Liver (tissue), 9 donors: ENCODE results near the gene DLK2. TPM values are rescaled to one million over a fixed set of nuclear protein-coding genes. Genes with fewer than 3 reads are reported as not detected.

ENCODE experiments used
- DNase-seq: peaks from one replicate; pipeline ENCODE4 v3.0.0-alpha.2; 2017; ENCODE audit warnings: low spot score
- H3K27ac ChIP-seq, 2 donors: one replicate each; pipeline ENCODE4 v1.7.0; 2013; ENCODE audit warnings: inconsistent platforms in 2 of 2, low read length in 2 of 2, control low read depth in 1 of 2, low read depth in 1 of 2, mild to moderate bottlenecking in 1 of 2
- H3K27me3 ChIP-seq, 4 donors: one replicate each; pipeline versions ENCODE4 v1.6.1 to v1.7.0; 2013; ENCODE audit warnings: low read length in 3 of 4, inconsistent platforms in 1 of 4, mild to moderate bottlenecking in 1 of 4, moderate library complexity in 1 of 4; ENCODE audit not compliant: control insufficient read depth in 4 of 4, insufficient read depth in 4 of 4
- H3K36me3 ChIP-seq, 4 donors: one replicate each; pipeline versions ENCODE4 v1.6.1 to v1.7.0; 2013; ENCODE audit warnings: low read length in 3 of 4, mild to moderate bottlenecking in 3 of 4, low read depth in 1 of 4, moderate library complexity in 1 of 4; ENCODE audit not compliant: control insufficient read depth in 4 of 4, insufficient read depth in 3 of 4
- H3K4me1 ChIP-seq, 4 donors: one replicate each; pipeline versions ENCODE4 v1.6.1 to v1.7.0; 2013; ENCODE audit warnings: low read length in 3 of 4, mild to moderate bottlenecking in 3 of 4, moderate library complexity in 1 of 4; ENCODE audit not compliant: control insufficient read depth in 4 of 4, insufficient read depth in 4 of 4
- H3K4me3 ChIP-seq, 3 donors: one replicate each; pipeline versions ENCODE4 v1.6.1 to v1.7.0; 2013; ENCODE audit warnings: low read length in 3 of 3, control low read depth in 1 of 3, low read depth in 1 of 3, mild to moderate bottlenecking in 1 of 3
- H3K9ac ChIP-seq, 2 donors: one replicate each; pipeline ENCODE4 v1.7.0; 2013; ENCODE audit warnings: low read length in 2 of 2, mild to moderate bottlenecking in 2 of 2, moderate library complexity in 2 of 2, control low read depth in 1 of 2, low read depth in 1 of 2
- H3K9me3 ChIP-seq, 4 donors: one replicate each; pipeline versions ENCODE4 v1.6.1 to v1.7.0; 2013; ENCODE audit warnings: low read length in 3 of 4; ENCODE audit not compliant: control insufficient read depth in 4 of 4
- ATF3 ChIP-seq: IDR thresholded peaks from 2 replicates; pipeline ENCODE4 v1.6.1; 2016; ENCODE audit warnings: antibody characterized with exemption
- EGR1 ChIP-seq, 2 donors: IDR thresholded peaks; 2 replicates each; pipeline ENCODE4 v1.6.1; 2016 to 2018; ENCODE audit warnings: antibody characterized with exemption in 2 of 2, low read depth in 2 of 2
- FOXA1 ChIP-seq: IDR thresholded peaks from 2 replicates; pipeline ENCODE4 v1.6.1; 2016; ENCODE audit warnings: antibody characterized with exemption
- FOXA2 ChIP-seq: IDR thresholded peaks from 2 replicates; pipeline ENCODE4 v1.6.1; 2016; ENCODE audit warnings: antibody characterized with exemption
- GABPA ChIP-seq, 2 donors: IDR thresholded peaks in 1 of 2; conservative IDR thresholded peaks in 1 of 2; 2 replicates each; pipeline ENCODE4 v1.6.1; 2016; ENCODE audit warnings: antibody characterized with exemption in 2 of 2, mild to moderate bottlenecking in 1 of 2, moderate library complexity in 1 of 2
- HNF4A ChIP-seq, 2 donors: conservative IDR thresholded peaks; 2 replicates each; pipeline ENCODE4 v1.6.1; 2016; ENCODE audit warnings: antibody characterized with exemption in 2 of 2, mild to moderate bottlenecking in 2 of 2
- HNF4G ChIP-seq: IDR thresholded peaks from 2 replicates; pipeline ENCODE4 v1.6.1; 2016; ENCODE audit warnings: antibody characterized with exemption
- JUND ChIP-seq, 2 donors: IDR thresholded peaks; 2 replicates each; pipeline ENCODE4 v1.6.1; 2016; ENCODE audit warnings: antibody characterized with exemption in 2 of 2
- NR2F2 ChIP-seq: IDR thresholded peaks from 2 replicates; pipeline ENCODE4 v1.6.1; 2016; ENCODE audit warnings: antibody characterized with exemption
- RAD21 ChIP-seq, 2 donors: IDR thresholded peaks; 2 replicates each; pipeline ENCODE4 v1.6.1; 2016; ENCODE audit warnings: antibody characterized with exemption in 2 of 2, mild to moderate bottlenecking in 2 of 2
- REST ChIP-seq: IDR thresholded peaks from 2 replicates; pipeline ENCODE4 v1.6.1; 2016; ENCODE audit warnings: antibody characterized with exemption, mild to moderate bottlenecking
- RXRA ChIP-seq, 2 donors: IDR thresholded peaks; 2 replicates each; pipeline ENCODE4 v1.6.1; 2017 to 2018; ENCODE audit warnings: antibody characterized with exemption in 2 of 2, mild to moderate bottlenecking in 1 of 2
- SP1 ChIP-seq: IDR thresholded peaks from 2 replicates; pipeline ENCODE4 v1.6.1; 2018; ENCODE audit warnings: antibody characterized with exemption, mild to moderate bottlenecking
- TAF1 ChIP-seq: conservative IDR thresholded peaks from 2 replicates; pipeline ENCODE4 v1.6.1; 2016; ENCODE audit warnings: antibody characterized with exemption, mild to moderate bottlenecking
- YY1 ChIP-seq: IDR thresholded peaks from 2 replicates; pipeline ENCODE4 v1.6.1; 2016; ENCODE audit warnings: antibody characterized with exemption, mild to moderate bottlenecking
- WGBS: extraction: QIAGEN DNeasy Blood & Tissue Kit; methylation state at CpG from one replicate; pipeline ENCODE4 v1.1.7; 2013; 5-methylcytosine and 5-hydroxymethylcytosine counted together
- polyA plus RNA-seq, 2 donors: library from polyadenylated mRNA; stranded (reverse) in 1 of 2; unstranded in 1 of 2; fragments of 200-250 nt in 1 of 2; fragments of >200 nt in 1 of 2; fragmentation: Nextera tagmentation in 1 of 2; extraction: Ambion mirVana in 1 of 2; gene quantifications; one replicate each; pipeline versions ENCODE4 v1.2.1 to v1.2.3, GENCODE V29; 2013 to 2015
- total RNA-seq, 2 donors: library from RNA; depleted of rRNA; stranded (reverse); fragments of >200 nt; gene quantifications; one replicate each; pipeline ENCODE4 v1.2.3, GENCODE V29; 2014
- TF ChIP-seq, protein P1 (sequence below): fragments of 150-350 bp; IDR thresholded peaks from 2 replicates; pipeline ENCODE4 v1.5.1; 2017; ENCODE audit warnings: improper control_type of control experiment, low read depth, low read length; ENCODE audit not compliant: missing input control
- TF ChIP-seq, protein P2 (sequence below): IDR thresholded peaks from 2 replicates; pipeline ENCODE4 v1.6.1; 2016; ENCODE audit warnings: antibody characterized with exemption
- TF ChIP-seq, protein P3 (sequence below): IDR thresholded peaks from 2 replicates; pipeline ENCODE4 v1.6.1; 2016; ENCODE audit warnings: antibody characterized with exemption
- donor health status: healthy.
- donor health status: healthy.
- donor health status: healthy.
- donor health status: healthy.
- donor health status: healthy.

Gene DLK2
- total and polyA plus RNA-seq, 4 donors = 0.08 to 1.0 (median 0.08) TPM; not detected in 1

DNA sequence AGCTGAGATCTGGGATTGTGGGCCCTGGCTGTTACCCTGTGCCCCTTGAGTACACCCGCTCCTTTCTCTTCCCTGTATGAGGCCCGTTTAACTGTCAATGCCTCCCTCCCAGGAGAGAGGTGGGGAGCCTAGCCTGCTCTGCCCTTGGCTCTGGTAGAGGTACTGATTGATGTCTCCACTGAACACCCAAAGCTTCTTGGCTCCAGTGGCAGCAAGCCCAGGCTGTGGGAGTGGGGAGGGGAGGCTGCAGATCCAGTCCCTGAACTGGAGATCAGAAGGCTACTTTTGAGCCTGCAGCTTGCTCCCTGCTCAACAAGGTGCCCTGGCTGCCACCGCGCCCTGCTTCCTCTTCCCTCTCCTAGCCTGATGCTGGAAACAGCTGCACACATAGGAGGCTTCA lies 47.3 kb upstream of the DLK2 start:
- 95% methylated on average over 4 of the region's 4 CpGs for WGBS
- H3K4me3 ChIP-seq = no peak overlapping the region

More for the DNA sequence above, 47.3 kb upstream of the DLK2 start:
- Histone ChIP-seq H3K27ac (no peak overlapping the region), H3K36me3 (peaks cover 7 to 59% (median 31%) of the 10 kb centered on the region in 4 donors), H3K9ac (no peak overlapping the region), H3K4me1 (peaks cover 5 to 22% (median 17%) of the 10 kb centered on the region in 4 donors), H3K9me3 (no peaks in the 10 kb centered on the region), H3K27me3 (no peaks in the 10 kb centered on the region)
- DNase-seq = no peak
- TF ChIP-seq, protein P1, sequence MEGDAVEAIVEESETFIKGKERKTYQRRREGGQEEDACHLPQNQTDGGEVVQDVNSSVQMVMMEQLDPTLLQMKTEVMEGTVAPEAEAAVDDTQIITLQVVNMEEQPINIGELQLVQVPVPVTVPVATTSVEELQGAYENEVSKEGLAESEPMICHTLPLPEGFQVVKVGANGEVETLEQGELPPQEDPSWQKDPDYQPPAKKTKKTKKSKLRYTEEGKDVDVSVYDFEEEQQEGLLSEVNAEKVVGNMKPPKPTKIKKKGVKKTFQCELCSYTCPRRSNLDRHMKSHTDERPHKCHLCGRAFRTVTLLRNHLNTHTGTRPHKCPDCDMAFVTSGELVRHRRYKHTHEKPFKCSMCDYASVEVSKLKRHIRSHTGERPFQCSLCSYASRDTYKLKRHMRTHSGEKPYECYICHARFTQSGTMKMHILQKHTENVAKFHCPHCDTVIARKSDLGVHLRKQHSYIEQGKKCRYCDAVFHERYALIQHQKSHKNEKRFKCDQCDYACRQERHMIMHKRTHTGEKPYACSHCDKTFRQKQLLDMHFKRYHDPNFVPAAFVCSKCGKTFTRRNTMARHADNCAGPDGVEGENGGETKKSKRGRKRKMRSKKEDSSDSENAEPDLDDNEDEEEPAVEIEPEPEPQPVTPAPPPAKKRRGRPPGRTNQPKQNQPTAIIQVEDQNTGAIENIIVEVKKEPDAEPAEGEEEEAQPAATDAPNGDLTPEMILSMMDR = no peak
- no peak for TF ChIP-seq RAD21 (IDR thresholded peaks at IDR 0.05)
- no peak for TF ChIP-seq JUND (IDR thresholded peaks at IDR 0.05)
- no peak for TF ChIP-seq ATF3
- TF ChIP-seq REST = no peak
- no peak for TF ChIP-seq YY1
- TF ChIP-seq SP1 = no peak
- TF ChIP-seq, protein P2, sequence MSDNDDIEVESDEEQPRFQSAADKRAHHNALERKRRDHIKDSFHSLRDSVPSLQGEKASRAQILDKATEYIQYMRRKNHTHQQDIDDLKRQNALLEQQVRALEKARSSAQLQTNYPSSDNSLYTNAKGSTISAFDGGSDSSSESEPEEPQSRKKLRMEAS = no peak
- TF ChIP-seq FOXA2 = no peak
- TF ChIP-seq TAF1 = no peak
- TF ChIP-seq NR2F2 = no peak
- no peak for TF ChIP-seq RXRA (IDR thresholded peaks at IDR 0.05)
- no peak for TF ChIP-seq HNF4A (conservative IDR thresholded peaks at IDR 0.05)
- TF ChIP-seq EGR1 (IDR thresholded peaks at IDR 0.05; ENCODE audit: low read depth in 2 of 2) = no peak
- no peak for TF ChIP-seq HNF4G
- TF ChIP-seq, protein P3, sequence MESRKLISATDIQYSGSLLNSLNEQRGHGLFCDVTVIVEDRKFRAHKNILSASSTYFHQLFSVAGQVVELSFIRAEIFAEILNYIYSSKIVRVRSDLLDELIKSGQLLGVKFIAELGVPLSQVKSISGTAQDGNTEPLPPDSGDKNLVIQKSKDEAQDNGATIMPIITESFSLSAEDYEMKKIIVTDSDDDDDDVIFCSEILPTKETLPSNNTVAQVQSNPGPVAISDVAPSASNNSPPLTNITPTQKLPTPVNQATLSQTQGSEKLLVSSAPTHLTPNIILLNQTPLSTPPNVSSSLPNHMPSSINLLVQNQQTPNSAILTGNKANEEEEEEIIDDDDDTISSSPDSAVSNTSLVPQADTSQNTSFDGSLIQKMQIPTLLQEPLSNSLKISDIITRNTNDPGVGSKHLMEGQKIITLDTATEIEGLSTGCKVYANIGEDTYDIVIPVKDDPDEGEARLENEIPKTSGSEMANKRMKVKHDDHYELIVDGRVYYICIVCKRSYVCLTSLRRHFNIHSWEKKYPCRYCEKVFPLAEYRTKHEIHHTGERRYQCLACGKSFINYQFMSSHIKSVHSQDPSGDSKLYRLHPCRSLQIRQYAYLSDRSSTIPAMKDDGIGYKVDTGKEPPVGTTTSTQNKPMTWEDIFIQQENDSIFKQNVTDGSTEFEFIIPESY = no peak
- no peak for TF ChIP-seq GABPA (IDR thresholded peaks at IDR 0.05 in 1 of 2, conservative IDR thresholded peaks at IDR 0.05 in 1 of 2)
- no peak for TF ChIP-seq FOXA1
